ENCODE measurements around the gene CD8B.

The CD8B gene

GRCh38 chr2:86775338-86775737 lies 86.3 kb downstream of the CD8B start:
- no peak for DNase-seq (ENCODE audit: low read depth in 2 of 2, low spot score in 1 of 2)

GRCh38 chr2:86774862-86775261 lies 86.8 kb downstream of the CD8B start:
- DNase-seq (ENCODE audit: low read depth in 2 of 2, low spot score in 1 of 2) = no peak

- DNase-seq (ENCODE audit: low read depth in 2 of 2, low spot score in 1 of 2) = no peak
Observed at GRCh38 chr2:86772611-86773010, 89.1 kb downstream of the CD8B start.

- DNase-seq (ENCODE audit: low read depth in 2 of 2, low spot score in 1 of 2) = no peak
Observed at GRCh38 chr2:86770816-86771301, 90.8 kb downstream of the CD8B start.

GRCh38 chr2:86769838-86770237 lies 91.8 kb downstream of the CD8B start:
- no peak for DNase-seq (ENCODE audit: low read depth in 2 of 2, low spot score in 1 of 2)

GRCh38 chr2:86768189-86768949 lies 93.3 kb downstream of the CD8B start:
- DNase-seq (ENCODE audit: low read depth in 2 of 2, low spot score in 1 of 2) = no peak
